Type B pancreatic cell (in vitro differentiated cells): ENCODE data around the gene LDLRAD4. TPM values are rescaled to one million over a fixed set of nuclear protein-coding genes. Genes with fewer than 3 reads are reported as not detected.

Experiments
- DNase-seq: peaks from one replicate; pipeline ENCODE4 v3.0.0; 2021; ENCODE audit warnings: mixed read lengths; ENCODE audit not compliant: unreplicated experiment; ENCODE audit errors: extremely low spot score
- H3K27ac Mint-ChIP-seq: 2 replicates; pipeline ENCODE4 v1.8.0; 2021; ENCODE audit warnings: mild to moderate bottlenecking, mixed read lengths
- H3K27me3 Mint-ChIP-seq: 2 replicates; pipeline ENCODE4 v1.8.0; 2021; ENCODE audit warnings: mixed read lengths
- H3K36me3 Mint-ChIP-seq: 2 replicates; pipeline ENCODE4 v1.8.0; 2021; ENCODE audit warnings: mixed read lengths
- H3K4me1 Mint-ChIP-seq: one replicate; pipeline ENCODE4 v1.8.0; 2021; ENCODE audit warnings: mixed read lengths; ENCODE audit not compliant: unreplicated experiment
- H3K4me3 Mint-ChIP-seq: 2 replicates; pipeline ENCODE4 v1.8.0; 2021; ENCODE audit warnings: mild to moderate bottlenecking, mixed read lengths
- H3K9me3 Mint-ChIP-seq: 2 replicates; pipeline ENCODE4 v1.8.0; 2021; ENCODE audit warnings: mixed read lengths
- total RNA-seq: library from RNA; stranded (reverse); gene quantifications from 2 replicates; pipeline ENCODE4 v1.2.1, GENCODE V29; 2021; ENCODE audit warnings: low replicate concordance
- TF ChIP-seq, protein P1 (sequence below): fragments of 200-600 bp; sonication (generic); conservative IDR thresholded peaks from 2 replicates; pipeline ENCODE4 v1.5.0; 2021; ENCODE audit warnings: antibody characterized with exemption, mild to moderate bottlenecking

The LDLRAD4 gene
- total RNA-seq, 1 donor from 2014 or later = 2.4 TPM

DNA sequence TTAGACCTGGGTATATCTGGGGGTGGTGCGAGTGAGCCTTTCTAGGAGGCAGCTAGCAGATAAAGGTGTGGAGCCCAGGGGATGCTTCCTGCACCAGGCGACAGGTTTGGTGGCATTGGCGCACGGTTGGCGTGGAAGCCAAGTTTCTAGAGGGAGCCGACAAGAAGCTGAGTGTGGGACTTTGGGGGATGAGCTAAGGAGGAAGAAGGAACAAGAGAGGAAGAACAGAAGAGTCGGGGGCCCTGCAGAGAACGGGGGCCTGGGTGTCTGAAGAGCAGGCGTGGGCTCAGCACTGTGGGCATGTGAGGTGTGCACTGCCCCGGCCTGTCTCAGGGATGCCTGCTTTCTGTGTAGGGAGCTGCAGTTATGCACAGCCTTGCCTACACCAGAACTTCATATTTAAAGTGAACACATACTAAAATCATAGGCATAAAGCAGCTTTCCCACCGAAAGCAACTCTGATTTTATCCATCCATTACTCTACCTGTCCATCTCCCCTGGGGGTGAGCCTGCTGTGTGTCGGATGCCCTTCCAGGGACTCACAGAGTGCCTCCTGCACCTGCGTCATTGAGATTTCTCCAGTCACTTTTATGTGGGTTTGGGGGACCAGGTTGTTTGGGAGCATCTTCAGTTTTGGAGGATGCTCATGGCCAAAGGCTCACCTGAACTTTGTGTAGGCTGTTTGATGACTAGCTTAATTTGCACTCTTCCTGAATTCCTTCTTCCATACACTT, 149.7 kb downstream of the LDLRAD4 start:
- H3K4me1 Mint-ChIP-seq = no peaks in the 10 kb centered on the region
- H3K9me3 Mint-ChIP-seq = no peaks in the 10 kb centered on the region
- H3K27ac Mint-ChIP-seq = no peak overlapping the region
- TF ChIP-seq, protein P1, sequence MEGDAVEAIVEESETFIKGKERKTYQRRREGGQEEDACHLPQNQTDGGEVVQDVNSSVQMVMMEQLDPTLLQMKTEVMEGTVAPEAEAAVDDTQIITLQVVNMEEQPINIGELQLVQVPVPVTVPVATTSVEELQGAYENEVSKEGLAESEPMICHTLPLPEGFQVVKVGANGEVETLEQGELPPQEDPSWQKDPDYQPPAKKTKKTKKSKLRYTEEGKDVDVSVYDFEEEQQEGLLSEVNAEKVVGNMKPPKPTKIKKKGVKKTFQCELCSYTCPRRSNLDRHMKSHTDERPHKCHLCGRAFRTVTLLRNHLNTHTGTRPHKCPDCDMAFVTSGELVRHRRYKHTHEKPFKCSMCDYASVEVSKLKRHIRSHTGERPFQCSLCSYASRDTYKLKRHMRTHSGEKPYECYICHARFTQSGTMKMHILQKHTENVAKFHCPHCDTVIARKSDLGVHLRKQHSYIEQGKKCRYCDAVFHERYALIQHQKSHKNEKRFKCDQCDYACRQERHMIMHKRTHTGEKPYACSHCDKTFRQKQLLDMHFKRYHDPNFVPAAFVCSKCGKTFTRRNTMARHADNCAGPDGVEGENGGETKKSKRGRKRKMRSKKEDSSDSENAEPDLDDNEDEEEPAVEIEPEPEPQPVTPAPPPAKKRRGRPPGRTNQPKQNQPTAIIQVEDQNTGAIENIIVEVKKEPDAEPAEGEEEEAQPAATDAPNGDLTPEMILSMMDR = no peak
- peaks cover 28% of the 10 kb centered on the region for H3K27me3 Mint-ChIP-seq
- H3K36me3 Mint-ChIP-seq = no peaks in the 10 kb centered on the region
- DNase-seq = no peak
- no peak overlapping the region for H3K4me3 Mint-ChIP-seq

DNA sequence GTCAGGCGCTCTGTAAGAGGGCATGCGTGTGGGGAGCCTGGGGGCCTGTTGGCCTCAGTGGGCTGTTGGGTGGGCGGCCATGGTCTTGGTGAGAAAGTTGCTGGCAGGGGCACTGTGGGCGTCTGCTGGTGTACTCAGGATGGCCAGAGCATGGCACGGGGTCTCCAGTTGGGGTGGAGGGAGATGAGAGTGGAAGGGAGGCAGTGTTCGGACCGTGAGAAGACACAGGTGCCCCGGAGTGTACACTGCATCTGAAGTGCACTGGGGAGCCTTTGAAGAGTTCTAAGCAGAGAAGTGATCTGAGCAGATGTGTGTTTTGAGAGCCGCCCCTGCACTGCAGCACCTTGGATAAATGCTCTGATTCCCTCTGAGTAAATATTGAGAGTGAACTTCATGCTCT, 150.8 kb downstream of the LDLRAD4 start:
- Mint-ChIP-seq H3K9me3 (no peaks in the 10 kb centered on the region), H3K36me3 (no peaks in the 10 kb centered on the region), H3K27me3 (peaks cover 28% of the 10 kb centered on the region), H3K4me1 (no peaks in the 10 kb centered on the region), H3K4me3 (no peak overlapping the region), H3K27ac (no peak overlapping the region)
- no peak for DNase-seq
- TF ChIP-seq, protein P1 = no peak

DNA sequence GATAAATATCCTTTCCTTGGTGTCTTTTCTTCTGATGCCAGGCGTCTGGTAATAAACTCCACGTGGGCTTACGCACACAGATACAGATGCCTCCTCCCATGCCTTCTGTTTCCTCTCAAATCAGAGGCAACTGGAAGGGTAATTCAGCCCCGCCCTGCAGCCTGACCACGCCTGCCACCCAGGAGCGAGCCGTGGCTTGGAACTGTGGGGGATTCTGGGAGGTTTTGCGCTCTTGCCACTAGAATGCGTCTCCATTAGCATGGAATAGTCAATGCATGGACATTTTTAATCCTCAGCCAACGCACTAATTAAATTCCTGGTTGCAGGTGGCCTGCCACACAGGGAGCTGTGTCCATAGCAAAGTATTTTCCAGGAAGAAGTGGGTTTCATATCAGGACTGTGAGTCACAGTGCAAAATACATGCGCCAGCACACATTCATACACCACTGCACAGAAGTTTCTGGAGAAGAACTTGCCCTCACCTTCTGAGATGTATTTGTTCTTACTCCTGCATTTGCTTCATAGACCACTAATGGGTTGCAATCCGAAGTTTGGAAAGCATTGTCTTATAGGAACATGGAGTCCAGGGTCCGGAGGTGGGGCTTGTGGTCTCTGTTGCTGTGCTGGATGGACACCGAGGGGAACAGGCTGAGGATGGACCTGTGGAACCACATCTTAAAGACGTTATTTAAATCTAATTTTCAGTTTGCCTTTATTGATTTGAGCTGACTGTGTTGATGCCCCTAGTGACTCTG, 151.4 kb downstream of the LDLRAD4 start:
- Mint-ChIP-seq H3K4me3 (no peak overlapping the region), H3K36me3 (no peaks in the 10 kb centered on the region), H3K9me3 (no peaks in the 10 kb centered on the region), H3K4me1 (no peaks in the 10 kb centered on the region), H3K27me3 (peaks cover 24% of the 10 kb centered on the region), H3K27ac (no peak overlapping the region)
- DNase-seq = no peak
- TF ChIP-seq, protein P1 = no peak

DNA sequence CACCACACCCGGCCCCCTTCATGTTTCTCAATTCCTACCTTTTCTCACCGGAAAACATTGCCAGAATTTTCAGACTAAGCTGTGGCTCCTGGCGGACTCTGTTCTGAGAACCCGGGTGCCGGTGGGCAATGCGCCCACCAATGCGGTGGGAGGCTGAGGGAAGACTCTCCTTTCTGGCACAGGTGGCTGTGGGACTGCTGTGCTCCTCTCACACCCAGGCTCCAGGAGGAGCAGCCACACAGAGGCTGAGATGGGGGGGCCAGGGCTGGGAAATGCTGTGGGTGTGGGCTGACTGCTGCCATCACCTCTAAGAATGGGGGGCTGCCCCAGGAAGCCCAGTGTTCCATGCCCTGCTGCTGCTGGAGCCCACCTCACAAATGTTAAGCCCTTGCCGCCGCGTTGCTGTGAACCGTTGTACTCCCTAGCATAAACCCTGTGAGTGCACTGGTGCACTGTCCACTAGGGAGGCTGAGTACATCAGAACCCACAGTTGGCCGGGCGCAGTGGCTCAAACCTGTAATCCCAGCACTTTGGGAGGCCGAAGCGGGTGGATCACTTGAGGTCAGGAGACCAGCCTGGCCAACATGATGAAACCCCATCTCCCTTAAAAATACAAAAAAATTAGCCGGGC, 152.6 kb downstream of the LDLRAD4 start:
- no peak overlapping the region for H3K27ac Mint-ChIP-seq
- no peak for DNase-seq
- no peaks in the 10 kb centered on the region for H3K4me1 Mint-ChIP-seq
- H3K4me3 Mint-ChIP-seq = no peak overlapping the region
- H3K9me3 Mint-ChIP-seq = no peaks in the 10 kb centered on the region
- H3K27me3 Mint-ChIP-seq = peaks cover 18% of the 10 kb centered on the region
- no peaks in the 10 kb centered on the region for H3K36me3 Mint-ChIP-seq
- TF ChIP-seq, protein P1 = no peak

DNA sequence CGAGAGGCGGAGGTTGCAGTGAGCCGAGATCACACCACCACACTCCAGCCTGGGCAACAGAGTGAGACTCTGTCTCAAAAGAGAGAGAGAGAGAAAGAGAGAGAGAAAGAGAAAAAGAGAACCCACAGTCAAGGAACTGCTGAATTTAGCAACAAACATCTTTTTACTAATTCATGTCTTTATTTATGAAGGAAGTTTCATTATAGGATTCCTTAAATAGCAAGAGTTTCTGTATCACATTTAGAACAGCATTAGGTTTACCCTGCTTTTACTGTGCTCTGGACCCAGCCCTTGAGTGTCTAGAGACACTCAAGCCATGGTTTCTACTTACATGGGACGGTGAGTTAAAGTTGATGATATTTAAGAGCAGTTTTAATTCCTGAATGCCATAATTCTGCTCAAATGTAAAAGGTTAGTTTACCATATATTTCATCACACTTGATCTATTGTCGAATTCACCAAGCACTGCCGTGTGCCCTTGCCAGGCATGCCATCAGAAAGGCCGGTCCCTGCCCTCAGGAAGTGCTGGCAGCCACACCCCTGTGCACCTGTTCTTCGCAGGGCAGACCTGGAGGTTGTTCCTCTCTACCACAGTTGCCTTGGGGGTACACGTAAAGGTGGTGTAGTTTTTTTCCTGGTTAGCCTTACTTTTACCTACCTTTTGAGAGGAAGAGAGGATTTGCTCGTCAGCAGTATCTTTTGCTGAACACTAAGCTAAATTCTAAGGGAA, 153.3 kb downstream of the LDLRAD4 start:
- no peaks in the 10 kb centered on the region for H3K4me1 Mint-ChIP-seq

More for the DNA sequence above, 153.3 kb downstream of the LDLRAD4 start:
- TF ChIP-seq, protein P1 = no peak
- no peaks in the 10 kb centered on the region for H3K36me3 Mint-ChIP-seq
- peaks cover 11% of the 10 kb centered on the region for H3K27me3 Mint-ChIP-seq
- DNase-seq = no peak
- no peaks in the 10 kb centered on the region for H3K9me3 Mint-ChIP-seq
- H3K27ac Mint-ChIP-seq = no peak overlapping the region
- H3K4me3 Mint-ChIP-seq = no peak overlapping the region
